Neuronal stem cell (in vitro differentiated cells): ENCODE measurements around the gene TRIM9.
A peak's percentile ranks its signal among the peaks of the same experiment; 100 is the strongest.
"Not testable (repeated sequence)": the region's sequence is repeated elsewhere in the genome, so short reads cannot be mapped to it uniquely, and the experiment has no call there.

Source experiments
- DNase-seq: peaks from one replicate; pipeline ENCODE4 v3.0.0-alpha.2; 2013; ENCODE audit warnings: low spot score
- H2AFZ ChIP-seq: one replicate; pipeline ENCODE4 v1.6.1; 2013; ENCODE audit warnings: mild to moderate bottlenecking, low read length, inconsistent platforms
- H2AK5ac ChIP-seq: 2 replicates; pipeline ENCODE4 v1.6.1; 2013; ENCODE audit warnings: low read depth, mild to moderate bottlenecking, inconsistent platforms, low read length, moderate library complexity, mixed read lengths
- H2BK120ac ChIP-seq: 2 replicates; pipeline ENCODE4 v1.6.1; 2013; ENCODE audit warnings: low read depth, mild to moderate bottlenecking, inconsistent platforms, low read length, moderate library complexity, mixed read lengths
- H2BK12ac ChIP-seq: one replicate; pipeline ENCODE4 v1.6.1; 2013; ENCODE audit warnings: low read length, inconsistent platforms
- H2BK15ac ChIP-seq: 2 replicates; pipeline ENCODE4 v1.6.1; 2013; ENCODE audit warnings: mild to moderate bottlenecking, low read length, inconsistent platforms, mixed read lengths
- H2BK5ac ChIP-seq: one replicate; pipeline ENCODE4 v1.6.1; 2013; ENCODE audit warnings: inconsistent platforms, mild to moderate bottlenecking, low read length, moderate library complexity
- H3K14ac ChIP-seq: one replicate; pipeline ENCODE4 v1.6.1; 2013; ENCODE audit warnings: low read length, inconsistent platforms
- H3K18ac ChIP-seq: 2 replicates; pipeline ENCODE4 v1.6.1; 2013; ENCODE audit warnings: low read length, inconsistent platforms
- H3K23ac ChIP-seq: 2 replicates; pipeline ENCODE4 v1.6.1; 2013; ENCODE audit warnings: low read depth, mild to moderate bottlenecking, mixed read lengths, low read length, inconsistent platforms; ENCODE audit not compliant: poor library complexity
- H3K27ac ChIP-seq: replicated peaks from 3 replicates; pipeline ENCODE4 v1.5.1; 2013; ENCODE audit warnings: low read length, inconsistent platforms
- H3K27me3 ChIP-seq, 3 experiments: 2 replicates each; pipeline ENCODE4 v1.6.1; 2013; ENCODE audit warnings: low read length in 3 of 3, mild to moderate bottlenecking in 2 of 3, inconsistent platforms in 1 of 3, low read depth in 1 of 3, mixed read lengths in 1 of 3, moderate library complexity in 1 of 3; ENCODE audit not compliant: control insufficient read depth in 3 of 3, insufficient read depth in 3 of 3
- H3K36me3 ChIP-seq, 2 donors: replicated peaks in 1 of 2; 2 replicates each; pipeline ENCODE4 v1.6.1; 2013; ENCODE audit warnings: low read length in 2 of 2; ENCODE audit not compliant: control insufficient read depth in 2 of 2, insufficient read depth in 2 of 2
- H3K4ac ChIP-seq: 2 replicates; pipeline ENCODE4 v1.6.1; 2013; ENCODE audit warnings: inconsistent platforms, mild to moderate bottlenecking, low read length, moderate library complexity
- H3K4me1 ChIP-seq, 2 donors: 1 replicate in 1 of 2; 2 replicates in 1 of 2; pipeline ENCODE4 v1.6.1; 2013; ENCODE audit warnings: low read length in 2 of 2, low read depth in 1 of 2; ENCODE audit not compliant: control insufficient read depth in 2 of 2, insufficient read depth in 1 of 2
- H3K4me2 ChIP-seq: one replicate; pipeline ENCODE4 v1.6.1; 2013; ENCODE audit warnings: mild to moderate bottlenecking, low read length, inconsistent platforms; ENCODE audit not compliant: insufficient read depth, poor library complexity, severe bottlenecking
- H3K4me3 ChIP-seq, 2 donors: 2 replicates each; pipeline ENCODE4 v1.5.1; 2013; ENCODE audit warnings: low read length in 2 of 2, mild to moderate bottlenecking in 2 of 2, inconsistent platforms in 1 of 2, moderate library complexity in 1 of 2
- H3K79me1 ChIP-seq: one replicate; pipeline ENCODE4 v1.6.1; 2013; ENCODE audit warnings: low read depth, mild to moderate bottlenecking, inconsistent platforms, low read length, moderate library complexity
- H3K9ac ChIP-seq: one replicate; pipeline ENCODE4 v1.6.1; 2013; ENCODE audit warnings: mild to moderate bottlenecking, low read depth, low read length, inconsistent platforms; ENCODE audit not compliant: poor library complexity
- H3K9me3 ChIP-seq, 2 donors: replicated peaks in 1 of 2; 2 replicates each; pipeline versions ENCODE3 to v1.6.1; 2013; ENCODE audit warnings: low read length in 2 of 2, mild to moderate bottlenecking in 2 of 2, inconsistent platforms in 1 of 2, low read depth in 1 of 2, mixed read lengths in 1 of 2, moderate library complexity in 1 of 2; ENCODE audit not compliant: control insufficient read depth in 2 of 2, insufficient read depth in 1 of 2
- H4K8ac ChIP-seq: one replicate; pipeline ENCODE4 v1.6.1; 2013; ENCODE audit warnings: low read depth, mild to moderate bottlenecking, inconsistent platforms, low read length, moderate library complexity
- H4K91ac ChIP-seq: one replicate; pipeline ENCODE4 v1.6.1; 2013; ENCODE audit warnings: low read length, low read depth, mild to moderate bottlenecking, inconsistent platforms; ENCODE audit not compliant: poor library complexity
- WGBS, 2 donors: extraction: QIAGEN DNeasy Blood & Tissue Kit; methylation state at CpG; one replicate each; pipeline ENCODE4 v1.1.7; 2013; ENCODE audit warnings: missing lambda C conversion rate in 2 of 2, mixed read lengths in 1 of 2; ENCODE audit not compliant: insufficient read length in 2 of 2, insufficient replicate concordance in 1 of 2; ENCODE audit errors: extremely low coverage in 2 of 2; 5-methylcytosine and 5-hydroxymethylcytosine counted together

TRIM9 gene

DNA sequence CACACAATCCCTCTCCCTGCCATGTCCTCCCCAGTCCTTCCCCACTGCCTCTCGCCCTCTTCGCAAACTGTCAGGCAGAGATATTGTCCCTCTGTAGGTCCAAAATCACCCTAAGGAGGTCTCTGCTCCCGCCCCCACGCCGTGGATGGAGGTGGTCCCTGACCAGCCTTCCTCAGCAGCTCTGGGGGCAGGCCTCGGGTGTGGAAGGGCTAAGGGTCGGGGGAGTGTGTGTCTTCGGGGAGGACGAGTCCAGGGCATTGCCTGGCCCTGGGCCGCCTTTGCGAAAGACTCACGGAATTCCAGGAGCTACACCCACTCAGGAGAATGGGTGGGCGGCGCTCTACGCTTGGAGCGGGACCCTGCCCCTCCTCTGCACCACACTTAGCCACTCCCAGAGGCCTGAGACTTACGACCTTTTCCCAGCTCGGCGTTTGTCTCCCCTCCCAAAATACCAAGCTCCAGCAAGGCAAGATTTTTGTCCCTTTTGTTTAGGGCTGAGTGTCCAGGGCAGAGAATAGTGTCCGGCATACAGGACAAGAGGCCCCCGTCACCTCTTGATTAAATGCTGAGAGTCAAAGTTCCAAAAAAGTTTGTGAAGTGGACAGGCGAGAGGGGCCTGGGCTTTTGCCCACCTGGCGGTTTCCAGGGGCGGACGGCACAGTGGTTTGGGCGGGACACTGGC lies 151.5 kb downstream of the TRIM9 start:
- peaks cover 2 to 3% of the 10 kb centered on the region in 2 donors for H3K4me1 ChIP-seq
- no peak overlapping the region for H4K91ac ChIP-seq
- H3K79me1 ChIP-seq, result no peaks in the 10 kb centered on the region
- peak overlapping the region; percentile 96 for H3K23ac ChIP-seq
- peak overlapping the region; percentile 79 for H3K4me2 ChIP-seq
- H3K27ac ChIP-seq, result peak overlapping the region; percentile 64
- peak overlapping the region; percentile 79 for H2BK12ac ChIP-seq
- H2BK120ac ChIP-seq, result peak overlapping the region; percentile 88
- peak overlapping the region; percentile 97 for H3K9ac ChIP-seq
- H2BK5ac ChIP-seq, result peak overlapping the region; percentile 84
- peak overlapping the region; percentile 70 to 91 for H3K4me3 ChIP-seq
- H3K4ac ChIP-seq, result no peak overlapping the region
- H4K8ac ChIP-seq, result no peak overlapping the region
- peak; percentile 63 for DNase-seq
- WGBS, 2 donors, result no CpG with 5 or more reads among the region's 26 CpGs
- peak overlapping the region; percentile 98 for H2AFZ ChIP-seq
- no peak overlapping the region for H2AK5ac ChIP-seq
- H3K18ac ChIP-seq, result peak overlapping the region; percentile 98
- H2BK15ac ChIP-seq, result peak overlapping the region; percentile 94
- no peaks in the 10 kb centered on the region for H3K36me3 ChIP-seq
- H3K14ac ChIP-seq, result peak overlapping the region; percentile 31
- H3K9me3 ChIP-seq, result peaks cover 0 to 5% of the 10 kb centered on the region in 2 donors
- no peaks in the 10 kb centered on the region for H3K27me3 ChIP-seq

DNA sequence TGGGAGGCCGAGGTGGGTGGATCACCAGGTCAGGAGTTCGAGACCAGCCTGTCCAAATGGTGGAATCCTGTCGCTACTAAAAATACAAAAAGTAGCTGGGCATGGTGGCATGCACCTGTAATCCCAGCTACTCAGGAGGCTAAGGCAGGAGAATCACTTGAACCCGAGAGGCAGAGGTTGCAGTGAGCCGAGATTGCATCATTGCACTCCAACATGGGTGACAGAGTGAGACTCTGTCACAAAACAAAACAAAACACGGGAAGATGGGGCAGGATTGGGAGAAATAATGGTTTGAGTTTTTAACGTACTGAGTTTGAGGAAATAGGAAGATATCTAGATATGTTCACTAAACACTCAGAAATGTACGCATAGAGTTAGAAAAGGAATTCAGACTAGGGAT lies 153.3 kb downstream of the TRIM9 start:
- not testable (repeated sequence) for H3K4me2 ChIP-seq, H3K18ac ChIP-seq, H3K9ac ChIP-seq, H3K27me3 ChIP-seq, H3K23ac ChIP-seq, H4K8ac ChIP-seq, H3K4me3 ChIP-seq, H3K9me3 ChIP-seq, H2BK15ac ChIP-seq, H2AK5ac ChIP-seq, H3K36me3 ChIP-seq, H2AFZ ChIP-seq, H2BK120ac ChIP-seq, H3K4me1 ChIP-seq, H3K4ac ChIP-seq, H2BK5ac ChIP-seq, H3K27ac ChIP-seq, H3K79me1 ChIP-seq, H4K91ac ChIP-seq, H2BK12ac ChIP-seq, DNase-seq, H3K14ac ChIP-seq
- WGBS, 2 donors, result no CpG with 5 or more reads among the region's 8 CpGs

DNA sequence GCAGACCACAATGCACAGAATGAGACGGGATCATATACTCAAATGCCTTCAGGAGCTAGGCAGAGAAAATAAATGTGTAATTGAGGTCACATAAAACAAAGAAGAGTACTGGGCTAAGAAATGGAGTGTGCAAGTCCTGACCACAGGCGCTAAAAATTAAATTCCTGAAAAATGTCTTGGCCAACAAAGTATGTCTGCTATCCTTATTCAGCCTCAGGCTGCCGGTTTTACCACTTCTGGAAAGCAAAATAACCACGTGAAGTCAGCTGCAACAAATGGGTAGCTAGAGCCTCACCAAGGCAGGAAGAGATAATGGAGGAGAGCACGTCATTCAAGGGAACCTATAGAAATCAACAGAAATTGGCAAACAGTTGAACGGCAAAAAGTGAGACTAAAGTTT lies 153.8 kb downstream of the TRIM9 start:
- Histone ChIP-seq H4K8ac (no peak overlapping the region), H3K4me2 (no peak overlapping the region), H2BK120ac (no peak overlapping the region), H3K4me3 (no peak overlapping the region), H3K79me1 (no peaks in the 10 kb centered on the region), H2AK5ac (no peak overlapping the region), H3K14ac (no peak overlapping the region), H3K4me1 (peaks cover 2 to 3% of the 10 kb centered on the region in 2 donors), H2AFZ (no peak overlapping the region), H2BK15ac (no peak overlapping the region), H3K9me3 (no peaks in the 10 kb centered on the region), H3K36me3 (no peaks in the 10 kb centered on the region), H3K27me3 (no peaks in the 10 kb centered on the region), H2BK5ac (no peak overlapping the region), H3K18ac (no peak overlapping the region), H4K91ac (no peak overlapping the region), H3K9ac (no peak overlapping the region), H3K23ac (no peak overlapping the region), H3K27ac (no peak overlapping the region), H3K4ac (no peak overlapping the region), H2BK12ac (no peak overlapping the region)
- no CpG with 5 or more reads among the region's 6 CpGs for WGBS, 2 donors
- no peak for DNase-seq

DNA sequence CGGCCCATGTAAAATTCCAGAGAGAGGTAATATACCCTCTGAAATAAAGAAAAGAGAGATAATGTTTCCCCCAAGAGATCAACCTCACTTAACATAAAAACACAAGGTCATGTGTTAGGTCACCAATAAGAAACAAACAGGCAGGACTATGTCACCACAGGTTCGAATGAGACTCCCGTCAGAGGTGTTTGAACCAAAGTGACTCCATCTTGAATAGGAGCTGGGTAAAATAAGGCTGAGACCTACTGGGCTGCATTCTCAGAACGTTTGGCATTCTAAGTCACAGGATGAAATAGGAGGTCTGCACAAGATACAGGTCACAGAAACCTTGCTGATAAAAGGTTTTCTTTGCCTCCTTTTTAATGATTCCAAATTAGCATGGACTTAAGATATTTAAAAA lies 157.1 kb downstream of the TRIM9 start:
- Histone ChIP-seq H3K4ac (no peak overlapping the region), H2BK5ac (no peak overlapping the region), H3K4me2 (no peak overlapping the region), H3K79me1 (no peaks in the 10 kb centered on the region), H2AFZ (no peak overlapping the region), H3K9me3 (no peaks in the 10 kb centered on the region), H3K9ac (no peak overlapping the region), H4K8ac (no peak overlapping the region), H3K4me3 (no peak overlapping the region), H3K36me3 (peaks cover 0 to 5% of the 10 kb centered on the region in 2 donors), H2BK12ac (no peak overlapping the region), H3K27ac (no peak overlapping the region), H4K91ac (no peak overlapping the region), H3K18ac (no peak overlapping the region), H3K4me1 (no peaks in the 10 kb centered on the region), H3K27me3 (no peaks in the 10 kb centered on the region), H2AK5ac (no peak overlapping the region), H3K23ac (no peak overlapping the region), H3K14ac (no peak overlapping the region), H2BK120ac (no peak overlapping the region), H2BK15ac (no peak overlapping the region)
- no CpG with 5 or more reads among the region's 4 CpGs for WGBS, 2 donors
- no peak for DNase-seq
